Common myeloid progenitor, CD34-positive (primary cell): ENCODE measurements around the gene GJC2.
"Not testable (repeated sequence)": the region's sequence is repeated elsewhere in the genome, so short reads cannot be mapped to it uniquely, and the experiment has no call there.

ENCODE experiments used
- CTCF ChIA-PET: fragments of 350-600 bp; sonication (Branson Sonifier 250); formaldehyde crosslinking; loops from one replicate; lab custom pipeline; 2021; ENCODE audit warnings: antibody characterized with exemption; lab: Charles Lee
- POLR2A ChIA-PET: fragments of 350-600 bp; sonication (Branson Sonifier 250); formaldehyde crosslinking; loops from one replicate; lab custom pipeline; 2021; ENCODE audit warnings: antibody characterized with exemption; lab: Charles Lee
- DNase-seq, 3 donors: peaks; one replicate each; pipeline versions ENCODE4 v3.0.0 to v3.0.0-alpha.2; 2013
- H3K27ac ChIP-seq, 2 experiments: 1 replicate in 1 of 2; 2 replicates in 1 of 2; pipeline ENCODE4 v1.7.0; 2013; ENCODE audit warnings: inconsistent platforms in 2 of 2, low read length in 2 of 2, mild to moderate bottlenecking in 2 of 2, low read depth in 1 of 2, moderate library complexity in 1 of 2; ENCODE audit not compliant: severe bottlenecking in 2 of 2, insufficient read depth in 1 of 2, poor library complexity in 1 of 2
- H3K27me3 ChIP-seq, 5 experiments: replicated peaks in 2 of 5; 1 replicate in 3 of 5; 2 replicates in 2 of 5; pipeline versions ENCODE4 v1.6.1 to v1.7.0; 2013; ENCODE audit warnings: low read length in 4 of 5, mild to moderate bottlenecking in 2 of 5, moderate library complexity in 2 of 5, inconsistent platforms in 1 of 5; ENCODE audit not compliant: insufficient read depth in 5 of 5, control insufficient read depth in 4 of 5
- H3K36me3 ChIP-seq, 4 experiments: 1 replicate in 2 of 4; 2 replicates in 2 of 4; pipeline versions ENCODE4 v1.6.1 to v1.7.0; 2013; ENCODE audit warnings: low read length in 3 of 4, control low read depth in 1 of 4, mild to moderate bottlenecking in 1 of 4; ENCODE audit not compliant: control insufficient read depth in 4 of 4, insufficient read depth in 4 of 4
- H3K4me1 ChIP-seq, 4 experiments: 1 replicate in 3 of 4; 2 replicates in 1 of 4; pipeline versions ENCODE4 v1.6.1 to v1.7.1; 2013; ENCODE audit warnings: low read length in 3 of 4, mild to moderate bottlenecking in 3 of 4, control low read depth in 1 of 4, inconsistent platforms in 1 of 4, moderate library complexity in 1 of 4; ENCODE audit not compliant: control insufficient read depth in 4 of 4, insufficient read depth in 4 of 4; ENCODE audit errors: control extremely low read depth in 1 of 4
- H3K4me3 ChIP-seq, 7 experiments: 1 replicate in 4 of 7; 2 replicates in 3 of 7; pipeline versions ENCODE4 v1.5.1 to v1.7.0; 2013; ENCODE audit warnings: mild to moderate bottlenecking in 7 of 7, low read length in 6 of 7, moderate library complexity in 6 of 7, inconsistent platforms in 2 of 7, low read depth in 2 of 7, control low read depth in 1 of 7; ENCODE audit not compliant: insufficient read depth in 4 of 7, control insufficient read depth in 1 of 7; ENCODE audit errors: extremely low read depth in 1 of 7
- H3K9me3 ChIP-seq, 5 experiments: 1 replicate in 4 of 5; 2 replicates in 1 of 5; pipeline versions ENCODE4 v1.6.1 to v1.7.1; 2013; ENCODE audit warnings: low read length in 4 of 5, mild to moderate bottlenecking in 2 of 5, inconsistent platforms in 1 of 5, low read depth in 1 of 5, moderate library complexity in 1 of 5; ENCODE audit not compliant: control insufficient read depth in 4 of 5, insufficient read depth in 2 of 5; ENCODE audit errors: control extremely low read depth in 1 of 5
- WGBS: methylation state at CpG from one replicate; pipeline ENCODE4 v1.1.5; 2013; ENCODE audit not compliant: insufficient coverage; 5-methylcytosine and 5-hydroxymethylcytosine counted together

Gene GJC2

DNA sequence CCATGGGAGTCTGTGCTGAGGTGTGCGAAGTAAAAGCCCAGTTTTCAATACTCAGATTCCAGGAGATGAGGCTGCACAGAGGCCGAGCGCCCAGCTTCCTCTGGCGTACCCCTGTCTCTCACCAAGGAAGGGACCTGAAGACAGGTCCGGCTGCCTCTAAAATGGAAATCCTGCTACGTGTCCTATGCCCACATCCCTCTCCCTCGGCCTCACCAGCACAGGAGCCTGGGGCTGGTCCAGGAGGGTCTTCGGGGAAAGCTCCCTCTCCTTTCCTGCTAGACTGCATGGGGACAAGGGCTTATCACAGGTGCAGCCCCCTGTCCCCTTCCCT lies 41.0 kb upstream of the GJC2 start:
- ChIA-PET CTCF (interaction anchor here (1.1 to 1.3 kb wide), 2 partner anchors 59 to 109 kb away, joined by 3 to 5 read pairs; no protein-coding TSS in a partner anchor), POLR2A (no interaction called here)
- no peaks in the 10 kb centered on the region for H3K9me3 ChIP-seq
- 3% methylated on average over 6 of the region's 8 CpGs for WGBS
- H3K27ac ChIP-seq: peak overlapping the region; percentile 58 to 89
- peaks cover 0 to 31% (median 21%) of the 10 kb centered on the region in 4 experiments for H3K36me3 ChIP-seq
- peaks cover 12 to 35% (median 23%) of the 10 kb centered on the region in 4 experiments for H3K4me1 ChIP-seq
- no peak for DNase-seq
- H3K27me3 ChIP-seq: no peaks in the 10 kb centered on the region
- peak overlapping the region; percentile 87 to 99 (median 95) for H3K4me3 ChIP-seq

DNA sequence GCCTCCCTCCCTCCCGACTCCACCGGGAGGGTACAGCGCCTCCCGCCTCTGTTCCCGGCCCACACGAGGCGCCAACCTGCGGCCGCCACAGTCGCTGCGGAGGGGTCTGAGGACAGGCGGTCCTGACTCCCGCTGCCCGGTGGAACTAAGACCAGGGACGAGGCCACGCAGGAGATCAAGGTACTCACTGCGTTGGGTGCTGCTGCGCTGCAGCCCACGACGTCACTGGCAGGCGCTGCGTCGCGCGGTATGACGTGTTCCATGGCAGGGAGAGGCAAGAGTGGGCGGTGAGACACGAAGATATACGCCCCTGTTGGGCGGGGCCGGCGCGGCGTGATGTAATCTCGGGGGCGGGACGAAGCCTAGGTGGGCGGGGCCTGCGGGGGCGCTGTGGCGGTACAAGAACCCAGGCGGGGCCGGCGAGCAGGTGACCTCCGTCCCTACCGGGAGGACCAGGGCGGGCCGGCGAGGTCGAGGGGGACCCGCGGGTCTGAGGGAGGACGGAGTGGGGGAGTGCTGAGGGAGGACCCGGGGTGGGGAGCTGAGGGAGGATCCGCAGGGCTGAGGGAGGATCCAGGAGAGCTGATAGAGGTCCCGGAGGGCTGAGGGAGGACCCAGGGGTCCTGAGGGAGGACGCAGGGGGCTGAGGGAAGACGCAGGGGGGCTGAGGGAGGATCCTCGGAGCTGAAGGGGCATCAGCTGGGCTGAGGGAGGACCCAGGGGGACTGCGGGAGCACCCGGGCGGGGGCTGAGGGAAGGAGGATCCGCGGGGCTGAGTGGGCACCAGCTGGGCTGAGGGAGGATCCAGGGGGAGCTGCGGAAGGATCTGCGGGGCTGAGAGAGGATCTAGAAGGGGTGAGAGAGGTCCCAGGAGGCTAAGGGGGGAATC lies 40.4 kb upstream of the GJC2 start, which contains the start of gene MRPL55:
Gene MRPL55, minus strand, starts transcription at position 227 of the 889 bp plus-strand sequence. CDS start 1,039 bp downstream, outside the sequence.
- POLR2A ChIA-PET: interaction anchor here (0.6 to 1.4 kb wide), 2 partner anchors 10 to 216 kb away, joined by 3 read pairs; no protein-coding TSS in a partner anchor
- WGBS: 0% methylated on average over 55 of the region's 66 CpGs

DNA sequence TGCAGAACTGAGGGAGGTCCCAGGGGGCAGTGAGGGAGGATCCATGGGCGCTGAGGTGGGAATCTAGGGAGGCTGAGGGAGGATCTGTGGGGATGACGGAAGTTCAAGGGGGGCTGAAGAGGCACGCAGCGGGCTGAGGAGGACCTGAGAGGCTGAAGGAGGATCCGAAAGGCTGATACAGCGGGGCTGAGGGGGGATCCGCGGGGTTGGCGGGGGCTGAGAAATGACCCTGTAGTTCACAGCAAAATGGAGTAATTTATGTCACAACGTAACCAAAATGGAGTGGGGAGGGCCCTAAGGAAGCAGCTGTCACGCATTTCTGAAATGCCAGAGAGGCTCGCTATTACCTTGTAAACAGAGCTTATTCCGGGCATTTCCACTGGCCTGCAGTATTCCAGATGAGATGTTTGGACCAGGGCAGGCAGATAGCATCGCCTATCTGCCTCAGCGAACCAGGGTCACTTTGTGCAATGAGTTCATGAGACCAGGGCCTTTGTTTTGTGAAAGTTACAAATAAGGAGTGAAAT lies 39.7 kb upstream of the GJC2 start:
- POLR2A ChIA-PET: interaction anchor here (0.6 to 1.4 kb wide), 2 partner anchors 10 to 215 kb away, joined by 3 read pairs; no protein-coding TSS in a partner anchor
- peaks cover 7 to 24% (median 15%) of the 10 kb centered on the region in 4 experiments for H3K4me1 ChIP-seq
- CTCF ChIA-PET: interaction anchor here (0.8 to 2.0 kb wide), 5 partner anchors 19 to 110 kb away, joined by 3 to 5 read pairs (median 3); partner anchors contain the start of gene IBA57

More for the DNA sequence above, 40.4 kb upstream of the GJC2 start, which contains the start of gene MRPL55:
- Histone ChIP-seq H3K36me3 (peaks cover 0 to 31% (median 21%) of the 10 kb centered on the region in 4 experiments), H3K27me3 (no peaks in the 10 kb centered on the region), H3K27ac (peak within 1 kb of the TSS; percentile 58 to 89), H3K4me1 (peaks cover 7 to 29% (median 17%) of the 10 kb centered on the region in 4 experiments), H3K9me3 (no peaks in the 10 kb centered on the region), H3K4me3 (peak within 1 kb of the TSS; percentile 87 to 99 (median 95))
- CTCF ChIA-PET: interaction anchor here (0.8 to 2.0 kb wide), 4 partner anchors 19 to 59 kb away, joined by 3 to 5 read pairs (median 5); no protein-coding TSS in a partner anchor
- DNase-seq: peak; percentile 96 to 97 (median 97)

DNA sequence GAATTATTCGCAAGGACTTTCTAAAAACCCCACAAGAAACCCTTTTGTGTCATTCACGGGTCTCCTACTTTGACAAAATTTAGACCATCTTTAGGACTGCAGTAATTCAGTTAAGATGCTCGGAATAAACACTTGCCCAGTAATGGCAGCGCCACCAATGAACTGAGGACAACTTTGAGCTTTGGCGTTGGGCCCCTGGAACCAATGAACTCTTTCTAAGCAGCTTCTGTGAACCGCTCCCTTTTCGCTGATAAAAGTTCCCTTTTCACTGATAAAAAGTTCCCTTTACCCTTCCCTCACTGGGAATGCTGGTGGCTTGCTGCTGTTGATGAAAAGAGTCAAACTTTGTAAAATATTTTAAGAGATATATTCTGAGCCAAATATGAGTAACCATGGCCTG lies 39.2 kb upstream of the GJC2 start:
- Histone ChIP-seq H3K4me3 (peak overlapping the region in 2 of 7 experiments; percentile 95 to 97), H3K4me1 (peaks cover 7 to 24% (median 15%) of the 10 kb centered on the region in 4 experiments), H3K9me3 (no peaks in the 10 kb centered on the region), H3K36me3 (peaks cover 0 to 22% (median 20%) of the 10 kb centered on the region in 4 experiments), H3K27ac (no peak overlapping the region), H3K27me3 (no peaks in the 10 kb centered on the region)
- POLR2A ChIA-PET: interaction anchor here (1.4 kb wide), 1 partner anchor 11 kb away, joined by 3 read pairs; no protein-coding TSS in a partner anchor
- CTCF ChIA-PET: interaction anchor here (0.9 to 2.0 kb wide), 7 partner anchors 13 to 111 kb away, joined by 3 to 5 read pairs (median 3); partner anchors contain the start of gene IBA57
- DNase-seq: no peak
- 94% methylated on average over 6 of the region's 7 CpGs for WGBS

More for the DNA sequence above, 39.7 kb upstream of the GJC2 start:
- WGBS: 32% methylated on average over 11 of the region's 15 CpGs
- Histone ChIP-seq H3K27ac (peak overlapping the region; percentile 54 to 89), H3K9me3 (no peaks in the 10 kb centered on the region), H3K4me3 (peak overlapping the region; percentile 87 to 99 (median 95)), H3K36me3 (peaks cover 0 to 27% (median 21%) of the 10 kb centered on the region in 4 experiments), H3K27me3 (no peaks in the 10 kb centered on the region)
- peak in 2 of 3 donors; percentile 58 to 71 for DNase-seq

DNA sequence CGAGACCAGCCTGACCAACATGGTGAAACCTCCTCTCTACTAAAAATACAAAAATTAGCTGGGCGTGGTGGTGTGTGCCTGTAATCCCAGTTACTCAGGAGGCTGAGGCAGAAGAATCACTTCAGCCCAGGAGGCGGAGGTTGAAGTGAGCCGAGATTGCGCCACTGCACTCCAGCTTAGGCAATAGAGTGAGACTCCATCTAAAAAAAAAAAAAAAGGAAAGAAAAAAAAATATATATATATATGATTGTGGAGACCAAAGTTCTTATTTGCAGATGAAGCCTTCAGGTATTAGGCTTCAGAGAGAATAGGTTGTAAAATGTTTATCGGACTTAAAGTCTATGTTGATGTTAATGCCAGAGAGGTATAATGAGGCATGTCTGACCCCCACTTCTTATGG lies 38.4 kb upstream of the GJC2 start:
- H3K4me3 ChIP-seq, POLR2A ChIA-PET, DNase-seq, H3K27me3 ChIP-seq, H3K27ac ChIP-seq, H3K9me3 ChIP-seq: not testable (repeated sequence)
- 100% methylated on average over 1 of the region's 6 CpGs for WGBS
- CTCF ChIA-PET: interaction anchor here (0.9 to 1.3 kb wide), 5 partner anchors 12 to 106 kb away, joined by 3 to 5 read pairs (median 3); no protein-coding TSS in a partner anchor
- H3K36me3 ChIP-seq: peaks cover 0 to 15% (median 12%) of the 10 kb centered on the region in 4 experiments
- H3K4me1 ChIP-seq: peaks cover 7 to 24% (median 15%) of the 10 kb centered on the region in 4 experiments

DNA sequence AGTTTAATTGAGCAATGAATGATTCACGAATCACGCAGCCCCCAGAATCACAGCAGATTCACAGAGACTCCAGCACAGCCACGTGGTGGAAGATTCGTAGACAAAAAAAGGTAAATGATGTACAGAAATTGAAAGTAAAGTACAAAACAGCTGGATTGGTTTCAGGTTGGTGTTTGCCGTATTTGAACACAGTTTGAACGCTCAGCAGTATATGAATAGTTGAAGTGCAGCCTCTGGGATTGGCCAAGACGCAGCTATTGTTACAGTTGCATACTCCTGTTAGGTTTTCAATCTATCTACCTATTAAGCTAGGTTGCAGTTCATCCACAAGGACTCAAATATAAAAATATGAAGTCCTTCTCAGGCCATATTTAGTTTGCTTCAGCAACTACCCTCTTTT lies 37.6 kb upstream of the GJC2 start:
- H3K27ac ChIP-seq: no peak overlapping the region
- peaks cover 7 to 24% (median 15%) of the 10 kb centered on the region in 4 experiments for H3K4me1 ChIP-seq
- CTCF ChIA-PET: interaction anchor here (1.3 to 1.6 kb wide), 2 partner anchors 23 to 113 kb away, joined by 3 to 7 read pairs; no protein-coding TSS in a partner anchor
- no peak overlapping the region for H3K4me3 ChIP-seq
- H3K9me3 ChIP-seq: no peaks in the 10 kb centered on the region
- 98% methylated on average over 4 of the region's 7 CpGs for WGBS
- H3K27me3 ChIP-seq: no peaks in the 10 kb centered on the region
- POLR2A ChIA-PET: interaction anchor here (0.6 kb wide), 1 partner anchor 21 kb away, joined by 3 read pairs; no protein-coding TSS in a partner anchor
- H3K36me3 ChIP-seq: peaks cover 0 to 9% (median 5%) of the 10 kb centered on the region in 4 experiments
- no peak for DNase-seq
